Inflammatory macrophage treated with lipopolysaccharide for 1 hour (primary cell): ENCODE data around the gene SLC6A3.

Experiments
- DNase-seq, 2 donors: peaks; one replicate each; pipeline ENCODE4 v3.0.0-alpha.2; 2020 to 2022

Gene SLC6A3

DNA sequence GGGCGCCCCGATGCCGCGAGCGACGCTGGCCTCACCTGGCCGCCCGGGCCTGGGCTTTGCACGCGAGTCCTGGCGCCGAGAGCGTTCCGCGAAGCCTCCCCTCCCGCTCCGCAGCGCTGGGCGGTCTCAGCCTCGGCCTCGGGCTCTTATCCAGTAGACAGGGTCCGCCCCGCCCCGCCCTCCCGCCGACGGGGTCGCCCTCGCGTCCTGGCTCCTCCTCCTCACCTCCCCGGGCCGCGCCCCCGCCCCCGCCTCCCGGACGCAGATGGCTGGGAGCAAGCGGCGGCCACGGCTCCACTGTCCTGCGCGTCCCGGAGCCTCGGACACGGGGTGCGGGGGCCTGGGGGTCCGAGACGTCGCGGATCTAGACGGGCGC lies at the start of gene SLC6A3:
SLC6A3 (minus strand) TSS at position 128 of the 376 bp plus-strand sequence. CDS start 2,243 bp downstream, outside the sequence.
- no peak for DNase-seq

DNA sequence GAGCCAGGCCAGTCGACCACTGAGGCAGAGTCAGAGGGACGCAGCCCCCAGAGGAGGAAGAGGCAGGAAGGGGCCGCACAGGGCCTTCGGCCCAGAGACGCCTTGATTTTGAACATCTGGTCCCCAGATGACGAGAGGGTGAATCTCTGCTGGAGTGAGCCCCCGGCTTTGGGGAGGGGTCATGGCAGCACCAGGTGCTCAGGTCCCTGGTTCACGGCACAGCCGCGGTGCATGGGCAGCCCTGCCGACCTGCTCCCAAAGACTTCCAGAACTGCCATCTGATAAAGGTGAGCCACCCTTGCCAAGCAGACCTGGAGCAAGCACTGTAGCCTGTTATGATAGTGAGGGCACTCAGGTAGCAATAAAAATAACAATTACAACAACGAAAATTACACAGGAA lies 48.7 kb upstream of the SLC6A3 start:
- no peak for DNase-seq

DNA sequence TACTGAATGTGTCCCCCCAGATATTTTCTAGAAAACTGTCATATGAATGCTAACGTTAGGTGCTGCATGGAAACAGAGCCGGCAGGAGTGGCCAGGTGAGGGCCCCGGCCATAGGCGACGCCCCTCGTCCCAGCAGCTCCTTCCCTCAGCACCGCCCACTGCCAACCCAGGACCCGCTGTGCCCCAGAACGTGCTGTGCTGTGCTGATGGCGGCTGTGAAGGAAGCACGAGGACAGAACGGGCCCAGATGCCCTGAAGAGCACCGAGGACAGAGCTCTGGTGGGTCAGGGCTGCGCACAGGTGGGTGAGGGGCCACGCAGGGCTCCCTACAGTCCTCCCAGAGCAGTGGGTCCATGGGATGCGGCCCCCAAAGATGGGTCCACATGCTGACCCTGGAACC lies 48.2 kb upstream of the SLC6A3 start:
- DNase-seq, result no peak

DNA sequence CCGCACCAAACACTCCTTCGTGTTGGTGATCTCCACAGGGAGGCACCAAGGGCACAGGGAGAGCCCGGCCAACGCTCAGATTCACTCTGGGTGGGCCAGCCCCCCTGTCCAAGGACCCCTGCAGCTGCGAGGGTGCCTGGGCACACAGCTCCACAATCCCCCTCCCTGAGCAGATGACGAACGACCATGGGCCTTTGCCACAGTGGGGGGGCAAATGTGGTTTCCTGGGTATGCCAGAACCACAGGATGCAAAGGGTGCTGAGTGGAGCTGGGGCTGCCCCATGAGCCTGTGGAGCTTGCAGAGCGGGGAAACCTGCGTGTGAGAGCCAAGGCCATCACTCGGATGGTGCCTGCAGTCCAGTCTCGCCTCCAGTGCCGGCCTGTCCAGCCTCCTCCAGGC lies 47.5 kb upstream of the SLC6A3 start:
- DNase-seq, result no peak

DNA sequence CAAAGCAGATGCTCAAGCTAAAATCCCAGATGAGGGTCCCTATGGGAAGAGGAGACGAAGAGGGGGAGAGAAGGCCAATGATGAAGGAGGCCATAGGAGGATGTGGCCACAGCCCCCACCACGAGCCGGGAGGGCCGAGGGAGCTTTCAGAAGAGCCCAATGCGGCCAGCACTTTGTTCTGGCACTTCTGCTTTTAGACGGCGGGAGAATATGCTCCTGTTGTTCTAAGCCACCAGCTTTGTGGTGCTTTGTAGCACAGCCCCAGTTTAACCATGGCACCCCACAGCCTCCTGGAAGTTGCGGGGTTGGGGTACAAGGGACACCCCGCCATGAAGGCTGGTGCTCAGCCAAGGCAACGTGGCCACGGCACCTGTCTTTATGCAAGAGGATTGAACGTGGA lies 45.1 kb upstream of the SLC6A3 start:
- peak in 1 of 2 donors; percentile 34 for DNase-seq

DNA sequence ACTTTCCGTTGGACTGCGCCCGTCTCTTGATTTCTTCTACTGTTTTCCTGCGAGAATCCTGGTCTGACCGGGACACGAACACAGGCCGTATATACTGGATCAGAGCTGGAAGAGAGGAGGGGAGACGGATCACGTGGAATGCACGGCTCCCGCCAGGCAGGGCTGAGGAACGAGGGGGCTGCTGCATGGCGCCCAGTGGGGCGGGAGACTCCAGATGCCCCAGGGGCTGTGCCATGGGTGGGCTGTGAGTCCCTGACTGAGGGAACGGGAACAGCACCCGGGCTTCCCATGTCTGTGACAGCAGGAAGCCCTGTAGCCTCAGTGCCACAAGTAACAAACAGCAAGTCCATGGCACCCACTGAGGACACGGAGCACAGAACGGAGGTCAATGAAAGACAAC lies 44.5 kb upstream of the SLC6A3 start:
- no peak for DNase-seq

DNA sequence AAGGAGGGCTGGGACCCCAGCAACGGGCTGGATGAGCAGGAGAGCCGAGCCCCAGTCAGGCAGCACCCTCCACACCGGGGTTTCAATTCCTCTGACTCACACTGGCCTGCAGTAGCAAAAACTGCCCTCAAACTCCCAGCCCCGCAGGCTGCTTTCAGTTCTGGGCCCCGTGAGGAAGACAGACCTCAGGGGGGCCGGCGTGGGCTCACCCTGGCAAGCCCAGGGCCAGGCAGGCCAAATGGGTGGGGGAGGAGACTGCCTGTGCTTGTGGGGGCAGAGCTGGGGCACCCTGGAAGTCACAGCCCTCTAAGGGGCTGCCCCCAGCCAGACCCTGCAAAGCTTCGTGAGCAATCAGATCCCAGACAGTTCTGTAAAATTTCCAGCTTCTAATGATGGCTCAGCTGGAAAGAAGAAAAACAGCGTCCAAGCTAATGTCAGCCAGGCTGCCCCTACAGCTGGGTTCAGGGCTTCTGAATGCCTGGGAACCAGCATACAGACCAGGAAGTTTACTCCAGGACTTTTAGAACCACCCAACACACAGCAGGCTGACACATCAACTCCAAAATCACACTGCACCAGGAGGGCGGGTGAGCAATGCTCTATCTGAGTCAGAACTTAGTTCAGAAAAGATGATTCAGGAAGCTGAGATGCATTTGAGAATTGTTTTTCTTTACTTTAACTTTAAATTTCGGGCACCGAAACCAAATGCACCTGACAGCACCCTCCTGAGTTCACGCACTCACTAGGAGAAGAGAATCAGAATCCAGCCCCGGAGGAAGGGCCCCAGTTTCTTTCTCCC lies 43.8 kb upstream of the SLC6A3 start:
- DNase-seq, result peak; percentile 69 to 82

DNA sequence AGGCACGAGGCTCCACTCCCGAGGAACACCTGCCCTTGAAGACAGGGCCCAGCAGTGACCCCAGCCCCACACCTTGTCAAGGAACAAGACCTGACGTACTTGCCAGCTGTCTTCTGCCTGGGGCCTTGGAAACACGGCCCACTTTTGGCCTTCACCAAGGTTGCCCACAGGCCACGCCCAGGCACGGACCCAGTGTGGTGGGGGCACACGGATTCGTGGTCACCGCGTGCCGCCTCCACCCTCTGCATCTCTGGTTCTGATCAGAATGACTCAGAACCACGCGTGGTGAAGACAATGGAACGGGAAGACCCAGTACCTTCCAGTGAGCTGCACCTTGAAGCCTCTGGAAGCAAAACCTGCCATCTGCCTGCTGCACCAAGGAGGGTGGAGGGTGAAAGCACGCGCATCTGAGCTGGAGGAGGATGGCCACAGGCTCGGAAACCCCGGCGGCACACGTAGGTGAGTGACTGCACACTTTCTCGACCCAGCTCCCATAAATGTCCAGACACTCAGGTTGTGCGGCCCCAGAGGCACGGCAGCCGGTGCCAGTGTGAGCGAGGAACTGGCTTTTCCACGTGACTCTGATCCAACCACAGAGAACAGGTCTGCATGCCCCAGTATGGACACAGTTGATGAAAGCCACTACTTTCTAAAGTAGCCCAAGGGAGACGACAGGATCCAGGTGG lies 42.0 kb upstream of the SLC6A3 start:
- no peak for DNase-seq

DNA sequence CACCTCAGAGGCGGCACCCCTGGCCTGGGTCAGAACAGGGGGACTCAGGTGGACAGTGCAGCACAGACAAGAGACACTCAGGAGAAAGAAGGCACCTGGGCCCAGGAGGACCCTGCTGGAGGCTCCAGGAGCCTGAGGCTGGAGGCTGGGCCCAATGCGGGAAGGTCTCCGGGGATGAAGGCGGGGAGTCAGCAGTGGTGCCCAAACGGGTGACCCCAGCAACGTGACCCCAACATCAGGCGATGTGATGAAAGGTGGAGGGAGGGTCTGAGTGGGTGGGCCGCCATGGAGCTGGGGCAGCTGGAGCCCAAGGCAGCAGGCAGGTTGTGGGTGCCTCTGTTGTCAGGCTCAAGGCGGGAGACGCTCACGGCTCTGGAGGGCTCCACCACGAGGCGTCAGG lies 41.0 kb upstream of the SLC6A3 start:
- no peak for DNase-seq

DNA sequence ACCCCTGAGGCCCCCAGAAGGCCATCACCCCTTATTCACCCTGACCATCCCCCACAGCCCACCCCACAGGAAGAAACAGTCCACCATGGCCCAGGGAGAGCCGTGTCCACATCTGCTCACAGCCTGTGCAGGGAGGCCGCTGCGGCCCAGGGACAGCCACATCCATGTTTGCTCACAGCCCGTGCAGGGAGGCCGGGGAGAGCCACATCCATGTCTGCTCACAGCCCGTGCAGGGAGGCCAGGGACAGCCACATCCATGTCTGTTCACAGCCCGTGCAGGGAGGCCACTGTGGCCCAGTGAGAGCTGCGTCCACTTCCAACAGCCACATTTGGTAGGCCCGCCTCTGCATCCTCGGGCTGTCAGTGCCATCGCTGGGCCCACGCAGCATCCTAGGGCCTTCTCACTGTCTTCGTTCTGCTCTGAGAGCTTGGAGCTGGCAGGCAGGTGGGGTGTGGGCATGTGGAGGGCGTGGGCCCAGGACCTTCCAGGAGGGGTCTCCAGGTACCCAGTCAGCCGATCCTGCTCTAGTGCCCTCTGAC lies 40.4 kb upstream of the SLC6A3 start:
- no peak for DNase-seq

DNA sequence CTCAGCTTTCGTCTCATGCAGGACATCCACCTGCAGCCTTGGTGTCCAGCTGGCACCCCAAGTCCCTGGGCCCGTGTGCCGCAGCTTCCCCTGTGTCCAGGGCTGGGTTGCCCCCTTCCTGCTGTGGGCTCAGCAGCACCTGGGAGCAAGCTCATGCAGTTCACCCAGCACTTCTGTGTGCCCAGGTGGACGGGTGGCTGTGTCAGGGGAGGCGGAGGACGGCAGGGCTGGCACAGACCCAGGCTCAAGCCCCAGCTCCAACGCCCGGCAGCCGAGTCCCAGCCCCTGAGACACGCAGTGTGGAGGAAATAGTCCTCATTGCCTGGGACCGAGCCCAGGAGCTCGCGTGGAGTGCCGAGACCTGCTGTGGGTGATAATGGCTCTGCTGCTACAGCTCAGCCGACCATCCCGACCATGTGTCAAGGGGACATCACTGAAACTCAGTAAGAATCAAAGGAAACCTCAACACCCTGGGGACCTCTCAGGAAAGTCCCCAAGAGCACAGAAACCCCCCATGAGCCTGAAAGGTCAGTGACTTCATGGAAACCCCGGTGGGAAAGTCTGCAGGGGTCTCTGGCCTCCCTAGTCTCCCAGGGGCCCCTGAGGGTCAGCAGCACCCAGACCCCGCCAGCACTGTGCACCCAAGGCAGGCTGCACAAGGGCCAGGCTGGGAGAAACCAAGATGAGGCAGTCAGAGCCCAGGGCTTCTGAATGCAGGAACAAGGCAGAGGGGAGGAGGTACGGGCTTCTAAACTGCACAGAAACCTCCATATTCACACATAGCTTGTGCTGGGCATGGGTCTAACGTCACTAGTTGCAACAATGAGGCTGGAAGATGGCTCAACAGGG lies 39.7 kb upstream of the SLC6A3 start:
- DNase-seq, result no peak

DNA sequence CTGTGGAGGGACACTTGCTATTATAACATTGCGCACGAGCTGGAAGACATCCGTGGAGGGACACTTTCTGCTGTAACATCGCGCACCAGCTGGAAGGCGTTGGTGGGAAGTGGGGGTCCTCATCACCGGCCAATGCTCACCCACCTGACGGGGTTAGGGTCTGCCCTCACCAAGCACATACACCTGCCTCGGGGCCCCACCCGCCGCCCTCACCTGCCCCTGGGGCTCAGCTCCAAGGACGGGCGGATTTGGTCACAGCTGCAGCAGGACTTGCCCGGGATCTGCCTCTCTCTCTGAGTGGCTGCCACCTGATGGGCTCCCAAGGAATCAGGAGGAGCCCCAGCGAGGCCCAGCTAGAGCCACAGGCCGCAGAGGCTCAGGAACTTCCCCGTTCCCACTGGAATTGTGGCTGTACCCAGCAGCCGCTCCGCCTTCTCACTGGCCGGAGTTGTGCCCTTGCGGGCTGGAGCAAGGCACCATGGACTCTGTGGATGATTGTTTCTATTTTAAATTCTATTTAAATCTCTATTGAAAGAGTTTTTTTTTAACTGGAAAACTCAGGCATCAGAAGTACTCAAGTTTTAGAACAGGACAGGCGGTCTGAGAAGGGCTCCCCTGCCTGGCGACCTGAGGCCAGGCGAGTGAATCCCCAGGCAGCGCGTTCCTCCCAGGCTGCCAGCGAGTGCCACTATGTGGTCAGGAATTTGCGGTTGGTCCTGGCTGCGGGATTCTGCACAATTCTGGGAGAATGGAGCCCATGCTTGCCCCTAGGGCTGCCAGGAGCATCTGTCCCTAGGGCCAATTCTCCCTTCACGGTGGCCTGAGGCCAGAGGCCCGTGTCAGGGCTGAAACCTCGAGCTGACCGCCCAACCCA lies 38.9 kb upstream of the SLC6A3 start:
- DNase-seq, result no peak

DNA sequence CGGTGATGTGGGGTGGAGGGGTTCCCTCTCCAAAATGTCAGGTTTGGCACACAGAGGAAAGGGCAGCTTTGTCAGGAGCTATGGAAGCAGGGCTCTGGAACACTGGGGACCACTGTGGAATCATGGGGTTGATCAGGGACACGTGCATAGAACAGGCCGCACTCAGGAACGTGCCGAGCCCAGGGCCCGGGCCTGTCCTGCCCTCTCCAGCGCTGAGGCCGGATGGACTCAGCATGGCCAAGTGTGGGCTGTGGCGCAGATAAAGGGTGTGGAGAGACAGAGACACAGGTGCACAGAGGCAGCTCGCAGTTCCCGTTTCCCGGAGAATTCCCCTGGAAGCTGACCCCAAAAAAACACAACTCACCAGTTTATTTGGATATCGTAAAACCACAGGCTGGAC lies 37.8 kb upstream of the SLC6A3 start:
- DNase-seq, result no peak

DNA sequence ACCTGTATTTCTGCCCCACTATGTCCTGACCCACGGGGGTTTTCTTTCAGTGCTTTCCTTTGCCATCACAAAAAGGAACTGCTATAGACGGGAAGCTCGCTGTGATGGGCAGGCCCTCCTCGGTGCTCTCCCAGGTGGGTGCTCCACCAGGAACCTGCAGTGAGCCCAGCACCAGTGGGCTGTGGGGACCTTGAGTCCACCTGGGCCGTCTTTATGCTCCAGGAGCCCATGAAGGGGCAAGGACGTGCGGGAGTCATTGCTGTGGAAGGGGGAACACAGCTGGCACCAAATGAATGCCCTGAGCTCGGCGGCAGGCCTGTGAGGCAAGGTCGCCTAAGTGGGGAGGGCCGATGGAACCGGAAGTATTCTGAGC lies 36.7 kb upstream of the SLC6A3 start:
- DNase-seq, result no peak

DNA sequence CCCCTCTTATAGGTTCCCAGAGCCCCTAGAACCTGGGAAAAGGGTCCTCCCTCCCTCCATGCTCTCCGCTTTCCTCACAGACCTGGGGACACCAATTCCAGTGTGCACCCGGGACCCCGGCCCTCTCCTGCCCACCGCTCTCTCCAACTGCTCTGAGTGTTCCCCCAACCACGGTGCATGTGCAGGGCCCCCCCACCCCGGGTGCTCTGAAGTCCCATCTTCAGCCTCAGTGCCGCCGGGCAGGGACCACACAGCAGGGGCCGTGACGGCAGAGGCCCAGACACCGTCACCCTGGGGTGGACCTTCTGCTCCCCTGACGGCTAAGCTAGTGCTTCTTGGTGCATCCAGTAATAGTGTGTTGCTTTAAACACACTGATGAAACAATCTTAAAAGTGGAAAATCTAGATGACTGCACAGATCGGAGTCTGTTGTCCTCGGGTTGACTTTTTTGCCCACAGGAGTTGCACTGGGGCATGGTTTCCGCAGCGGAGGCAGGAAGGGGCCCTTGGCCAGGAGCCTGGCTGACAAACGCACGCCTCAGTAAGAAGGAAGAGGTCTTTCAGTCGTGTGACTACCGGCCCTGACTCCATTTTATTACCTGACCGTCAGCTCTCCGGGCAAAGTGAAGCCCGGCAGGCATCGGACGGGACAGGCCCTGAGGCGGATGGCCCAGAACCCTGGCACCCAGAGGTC lies 36.2 kb upstream of the SLC6A3 start:
- DNase-seq, result peak in 1 of 2 donors; percentile 15

DNA sequence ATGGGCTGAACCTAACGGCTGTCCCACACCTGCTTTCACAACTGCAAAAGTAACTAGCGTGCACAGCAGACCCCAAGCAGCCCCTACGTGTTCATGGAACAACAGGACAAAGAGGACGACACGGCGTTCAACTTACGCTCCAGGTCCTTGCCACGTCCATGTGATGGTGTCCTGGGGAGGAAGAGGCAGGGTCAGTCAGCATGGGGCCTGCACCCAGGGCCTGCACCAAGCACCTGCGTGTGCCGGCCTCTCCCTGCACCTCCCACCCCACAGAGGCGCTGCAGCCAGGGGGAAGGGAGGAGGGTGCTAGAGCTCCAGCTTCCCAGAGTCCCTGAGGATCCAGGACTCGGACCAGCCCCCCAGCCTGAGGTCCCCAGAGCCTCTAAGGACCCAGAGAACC lies 35.6 kb upstream of the SLC6A3 start:
- DNase-seq, result no peak

DNA sequence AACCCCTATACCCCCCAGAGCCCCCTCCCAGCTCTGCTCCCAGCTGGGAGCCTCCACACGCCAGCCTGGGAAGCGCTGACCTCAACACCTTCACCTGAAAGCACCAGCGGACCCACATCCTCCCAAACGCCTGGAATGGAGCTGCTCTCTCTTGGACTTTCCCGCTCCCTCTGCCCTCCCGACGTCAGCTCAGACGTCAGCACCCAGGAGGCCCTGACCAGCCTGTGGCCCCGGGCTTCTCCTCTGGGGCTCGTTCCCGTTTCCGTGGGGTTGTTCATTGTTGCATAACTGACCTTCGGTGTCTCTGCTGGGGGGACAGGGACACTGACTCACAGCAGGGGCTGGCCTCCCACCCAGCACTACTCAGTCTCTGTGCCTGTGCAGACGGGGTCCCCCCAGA lies 35.0 kb upstream of the SLC6A3 start:
- peak; percentile 95 to 96 for DNase-seq

DNA sequence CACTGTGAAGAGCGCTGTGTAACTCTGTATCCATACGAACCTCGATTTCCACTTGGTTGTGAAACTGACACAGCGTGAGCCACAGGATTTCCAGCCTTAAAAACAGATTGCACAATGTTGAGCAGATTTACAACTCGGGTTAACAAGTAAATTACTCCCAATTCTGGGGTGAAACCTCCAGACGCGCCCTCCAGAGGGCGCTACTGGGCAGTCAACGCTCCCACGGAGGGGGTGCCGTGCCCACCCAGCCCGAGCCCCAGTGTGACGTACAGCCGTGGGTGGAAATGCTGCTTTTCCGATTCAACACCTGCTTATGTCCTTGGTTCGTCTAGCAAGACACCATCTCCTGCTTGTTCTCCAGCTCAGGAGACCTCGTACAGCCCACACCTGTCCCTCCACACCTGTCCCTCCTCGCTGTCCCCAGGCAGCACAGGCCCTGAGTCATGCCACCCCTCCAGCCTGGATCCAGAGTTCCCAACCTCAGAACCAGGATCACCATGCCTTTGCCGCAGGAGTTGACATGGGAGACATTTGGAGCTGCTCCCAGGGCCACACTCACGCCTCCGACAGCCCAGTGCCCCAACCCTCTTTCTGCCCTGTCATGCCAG lies 34.4 kb upstream of the SLC6A3 start:
- peak; percentile 94 for DNase-seq

DNA sequence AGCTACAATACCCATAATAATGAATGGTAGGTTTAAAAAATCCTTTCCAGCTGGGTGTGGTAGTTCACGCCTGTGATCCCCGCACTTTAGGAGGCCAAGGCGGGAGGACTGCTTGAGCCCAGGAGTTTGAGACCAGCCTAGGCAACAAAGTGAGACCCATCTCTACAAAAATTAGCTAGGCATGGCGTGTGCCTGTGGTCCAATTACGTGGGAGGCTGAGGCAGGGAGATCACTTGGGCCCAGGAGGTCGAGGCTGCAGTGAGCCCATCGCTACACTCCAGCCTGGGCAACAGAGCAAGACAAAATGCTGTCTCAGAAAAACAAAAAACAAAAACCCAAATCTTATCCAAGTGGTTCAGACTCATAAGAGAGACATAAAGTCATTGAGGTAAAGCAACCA lies 33.8 kb upstream of the SLC6A3 start:
- DNase-seq, result no peak

DNA sequence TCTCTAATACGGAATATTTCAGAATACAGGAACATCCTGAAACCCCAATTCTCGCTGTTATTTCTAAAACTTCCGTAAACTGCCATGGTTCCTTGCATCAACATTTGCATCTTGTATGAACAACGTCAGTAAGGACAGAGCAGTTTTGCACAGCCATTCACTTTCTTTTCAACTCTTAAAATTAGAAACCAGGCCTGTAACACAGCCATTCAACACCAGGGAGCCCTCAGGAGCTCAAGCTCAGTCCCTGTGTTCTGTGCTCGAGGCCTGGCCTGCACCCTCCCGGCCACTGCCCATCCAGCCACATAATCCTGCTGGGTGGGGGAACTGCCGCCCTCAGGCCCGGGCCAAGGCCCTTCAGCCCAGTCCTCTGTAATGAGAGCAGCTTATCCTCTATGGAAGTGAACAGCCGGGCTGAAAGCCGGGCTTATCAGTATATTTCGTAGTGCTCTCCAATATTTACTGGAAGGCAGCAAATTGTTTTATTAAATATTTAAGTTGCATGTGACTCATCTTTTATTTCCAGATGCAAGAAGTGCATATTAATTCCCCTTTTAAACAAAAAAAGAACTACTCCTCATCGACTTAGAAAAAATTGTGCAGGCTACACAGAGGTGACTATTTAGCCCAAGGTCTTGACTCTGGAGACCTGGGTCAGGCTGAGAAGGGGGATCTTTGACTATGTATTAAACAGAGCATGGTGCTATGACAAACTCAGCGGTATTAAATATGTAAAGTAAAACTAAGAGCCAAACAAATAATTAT lies 33.2 kb upstream of the SLC6A3 start:
- DNase-seq, result peak; percentile 61 to 65
